WI38 (cell line): ENCODE results near the gene GNS.

Experiments used
- H3K4me3 ChIP-seq: 2 replicates; pipeline ENCODE4 v1.5.1; 2011; ENCODE audit warnings: low read depth, mild to moderate bottlenecking, control low read depth, low read length
- CTCF ChIP-seq: IDR thresholded peaks from 2 replicates; pipeline ENCODE4 v1.5.1; 2012; ENCODE audit warnings: low read depth, mild to moderate bottlenecking, control low read depth, low read length

The GNS gene

DNA sequence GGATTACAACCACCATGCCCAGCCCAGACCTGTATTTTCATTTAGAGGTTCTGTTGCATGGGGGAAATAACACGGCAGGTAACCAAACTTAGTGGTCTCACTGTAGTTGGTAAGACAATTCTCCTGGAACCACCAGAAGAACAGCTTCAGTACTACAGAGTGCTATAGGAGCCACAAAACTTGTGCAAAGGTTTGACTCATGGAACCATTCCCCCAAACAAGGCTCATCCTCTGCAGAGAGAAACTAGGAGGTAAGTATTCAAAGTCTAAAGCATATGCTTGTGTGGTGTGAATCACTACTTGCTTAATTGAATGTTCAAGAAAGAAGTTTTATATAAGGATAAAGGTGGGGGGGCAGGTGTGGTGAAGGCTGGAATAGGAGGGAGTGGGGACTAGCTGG lies 58.7 kb downstream of the GNS start:
- H3K4me3 ChIP-seq: no peak overlapping the region
- TF ChIP-seq CTCF: no peak

GRCh38 chr12:64699504-64700115 lies 59.6 kb downstream of the GNS start:
- TF ChIP-seq CTCF: no peak
- H3K4me3 ChIP-seq: no peak overlapping the region

DNA sequence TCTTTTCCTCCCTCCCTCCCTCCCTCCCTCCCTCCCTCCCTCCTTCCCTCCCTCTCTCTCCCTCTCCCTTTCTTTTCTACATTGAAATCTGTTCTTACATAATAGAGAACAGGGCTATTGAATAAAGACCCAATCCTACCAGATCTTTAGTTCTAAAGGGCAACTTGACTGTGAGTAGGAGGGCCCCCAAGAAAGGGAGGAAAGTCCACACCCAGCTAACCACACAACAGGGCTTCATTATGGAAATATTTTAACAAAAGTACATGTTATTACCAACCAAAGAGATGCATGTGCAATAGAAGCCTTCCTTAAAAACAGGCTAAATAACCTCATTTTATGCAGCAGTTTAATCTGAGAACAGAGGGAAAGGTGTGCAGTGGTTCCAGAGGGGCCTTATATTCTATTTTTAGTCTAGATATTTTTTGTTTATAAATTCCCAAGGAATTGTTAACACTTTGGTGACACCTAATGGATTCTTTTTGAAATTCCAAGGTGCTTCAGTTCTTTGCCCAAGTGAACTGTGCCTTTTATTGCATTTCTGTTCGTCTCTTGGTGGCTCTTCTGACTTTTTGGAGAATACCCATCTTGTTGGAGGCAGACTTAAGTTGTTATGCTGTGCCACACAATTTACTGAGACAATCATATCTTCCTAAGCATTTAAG lies 63.0 kb downstream of the GNS start:
- no peak overlapping the region for H3K4me3 ChIP-seq
- no peak for TF ChIP-seq CTCF

DNA sequence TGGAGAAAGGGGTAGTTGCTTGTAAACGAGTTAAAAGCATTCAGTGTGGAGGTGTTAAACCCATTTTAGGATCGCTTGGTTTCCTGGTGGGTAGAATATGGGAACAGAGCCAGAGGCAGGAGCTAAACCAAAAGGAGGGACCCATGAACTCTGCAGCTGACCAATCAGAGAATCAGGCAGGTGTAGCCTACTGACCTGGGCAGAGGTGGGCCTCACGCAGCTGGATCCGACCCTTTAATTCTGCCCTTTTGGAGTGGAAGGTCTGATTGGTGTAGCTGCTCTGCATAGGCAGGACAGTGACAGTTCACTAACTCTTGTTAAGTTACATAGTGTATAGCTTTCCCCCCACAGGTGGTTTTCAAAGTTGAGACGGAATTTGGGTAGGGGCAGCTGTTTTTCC lies 63.7 kb downstream of the GNS start:
- H3K4me3 ChIP-seq: no peak overlapping the region
- no peak for TF ChIP-seq CTCF

DNA sequence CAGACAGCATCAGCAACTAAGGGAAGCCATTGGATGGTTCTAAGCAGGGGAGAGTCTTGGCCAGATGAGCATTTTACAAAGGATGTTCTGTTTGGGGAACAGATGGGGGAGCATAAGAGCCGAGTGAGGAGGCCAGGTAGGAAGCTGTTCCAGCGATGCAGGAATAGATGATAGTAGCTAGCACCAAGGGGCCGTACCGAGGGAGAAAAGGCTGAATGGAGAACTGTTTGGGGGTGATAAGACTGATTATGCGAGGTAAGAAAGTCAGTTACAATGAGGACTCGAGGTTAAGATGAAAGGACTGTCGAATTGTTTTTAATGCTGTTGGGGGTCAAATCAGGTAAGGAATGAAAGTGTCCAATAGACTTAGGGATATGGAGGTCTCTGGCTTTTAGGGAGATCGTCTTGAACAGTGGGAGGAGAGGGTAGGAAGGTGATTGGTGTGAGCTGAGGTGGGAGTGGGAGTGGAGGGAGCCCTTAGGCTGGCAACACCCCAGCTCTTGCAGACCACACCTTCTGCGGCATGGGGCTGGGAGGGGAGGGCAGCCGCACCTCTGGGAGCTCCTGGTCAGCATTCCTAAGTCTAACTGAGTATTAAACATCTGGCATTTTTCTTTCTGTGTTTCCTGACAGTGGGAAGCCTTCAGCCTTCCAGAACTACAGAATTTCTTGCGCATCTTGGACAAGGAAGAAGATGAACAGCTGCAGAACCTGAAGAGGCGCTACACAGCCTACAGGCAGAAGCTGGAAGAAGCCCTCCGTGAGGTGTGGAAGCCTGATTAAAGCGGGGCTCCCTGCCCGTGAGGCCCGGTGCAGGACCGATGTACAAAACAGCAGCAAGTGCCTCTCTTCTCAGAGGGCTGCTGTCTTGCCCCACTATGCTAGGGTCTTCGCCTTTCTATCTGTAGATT lies 64.8 kb downstream of the GNS start:
- H3K4me3 ChIP-seq: no peak overlapping the region
- no peak for TF ChIP-seq CTCF

DNA sequence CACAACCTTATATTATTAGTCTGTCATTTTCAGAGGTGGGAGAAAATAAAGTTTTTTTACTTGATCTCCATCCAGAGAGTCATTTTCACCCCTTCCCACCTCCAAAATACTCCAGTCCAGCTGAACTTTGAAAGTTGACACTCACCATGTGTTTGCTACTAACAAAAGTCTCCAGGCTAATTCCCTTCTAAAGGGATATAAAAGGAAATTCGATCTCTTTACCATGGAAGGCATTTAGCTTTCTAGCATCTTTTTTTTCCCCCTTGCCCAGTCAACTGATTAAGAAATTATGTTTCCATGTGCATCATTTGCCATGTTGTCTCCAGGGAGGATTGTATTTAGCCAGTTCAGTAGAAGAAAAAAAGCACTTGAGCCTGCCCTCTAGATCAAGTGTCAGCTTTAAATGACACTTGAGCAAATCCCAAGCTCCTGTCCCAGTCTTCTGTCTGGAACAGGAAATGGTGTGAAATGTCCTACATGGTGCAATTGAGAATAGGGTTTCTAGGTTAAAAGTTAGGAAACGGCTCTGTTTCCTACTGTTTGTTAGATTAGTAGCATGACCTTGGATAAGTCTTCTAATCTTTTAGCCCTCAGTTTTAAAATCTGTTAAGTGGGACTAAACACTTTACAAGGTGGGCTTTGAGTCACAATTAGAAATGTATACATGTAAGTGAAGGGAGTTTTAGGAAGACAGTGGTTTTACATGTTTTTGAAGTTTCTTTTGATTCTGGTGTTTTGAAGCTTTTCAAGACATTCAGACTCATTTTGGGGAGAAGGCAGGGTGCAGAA lies 67.2 kb downstream of the GNS start:
- TF ChIP-seq CTCF: no peak
- H3K4me3 ChIP-seq: no peak overlapping the region
